ENCODE results near the gene GAS6. TPM values are rescaled to one million over a fixed set of nuclear protein-coding genes. Genes with fewer than 3 reads are reported as not detected.

The GAS6 gene
- total and polyA plus RNA-seq, 12 donors = 7.1 to 109 (median 82.9) TPM

- no peak overlapping the region for H3K4me3 ChIP-seq
- WGBS, 4 donors = 87 to 95% (median 92%) methylated on average over 4 to 24 of the region's 24 CpGs
- H3K36me3 ChIP-seq (replicated peaks in 1 of 2) = peaks cover 0 to 9% of the 10 kb centered on the region in 2 donors
- intact Hi-C loops (cut with DNase I) = no loop called here
- no peaks in the 10 kb centered on the region for H3K27me3 ChIP-seq
- TF ChIP-seq POLR2A (IDR thresholded peaks at IDR 0.05) (no peak), CTCF (IDR thresholded peaks at IDR 0.05) (no peak)
- H3K9me3 ChIP-seq (replicated peaks in 1 of 3) = no peaks in the 10 kb centered on the region
- H3K27ac ChIP-seq = peak overlapping the region in 4 of 5 donors; percentile 84 to 96 (median 86)
- peaks cover 13 to 18% of the 10 kb centered on the region in 2 donors for H3K4me1 ChIP-seq (replicated peaks in 1 of 2)
- DNase-seq = no peak
These were observed 42.0 kb downstream of the GAS6 start for GRCh38 chr13:113821847-113822246.

- 7 to 29% (median 16%) methylated on average over 3 to 54 of the region's 54 CpGs for WGBS, 4 donors
- peak; percentile 78 to 95 (median 89) for DNase-seq
- H3K4me1 ChIP-seq (replicated peaks in 1 of 2) = peaks cover 13 to 18% of the 10 kb centered on the region in 2 donors
These were observed 42.8 kb downstream of the GAS6 start for GRCh38 chr13:113820813-113821651.

GRCh38 chr13:113819731-113820715, 43.9 kb downstream of the GAS6 start:
- Histone ChIP-seq H3K27ac (peak overlapping the region; percentile 57 to 96 (median 85)), H3K9me3 (replicated peaks in 1 of 3) (no peaks in the 10 kb centered on the region), H3K4me1 (replicated peaks in 1 of 2) (peaks cover 13 to 18% of the 10 kb centered on the region in 2 donors), H3K27me3 (no peaks in the 10 kb centered on the region), H3K36me3 (replicated peaks in 1 of 2) (peaks cover 0 to 8% of the 10 kb centered on the region in 2 donors), H3K4me3 (peak overlapping the region in 1 of 4 donors; percentile 23)
- intact Hi-C loops (cut with DNase I) = loop anchor here (5.0 kb wide), 2 partner anchors 127 to 407 kb away; no protein-coding TSS in a partner anchor
- TF ChIP-seq POLR2A (IDR thresholded peaks at IDR 0.05) = no peak
- TF ChIP-seq CTCF (IDR thresholded peaks at IDR 0.05) = no peak
- peak in 1 of 7 donors; percentile 24 for DNase-seq
- 84 to 89% (median 86%) methylated on average over 35 to 52 of the region's 52 CpGs for whole genome bisulfite sequencing, 4 donors

More at GRCh38 chr13:113820813-113821651, 42.8 kb downstream of the GAS6 start:
- Histone ChIP-seq H3K27ac (peak overlapping the region; percentile 57 to 96 (median 85)), H3K9me3 (replicated peaks in 1 of 3) (no peaks in the 10 kb centered on the region), H3K27me3 (no peaks in the 10 kb centered on the region), H3K36me3 (replicated peaks in 1 of 2) (peaks cover 0 to 8% of the 10 kb centered on the region in 2 donors), H3K4me3 (peak overlapping the region in 1 of 4 donors; percentile 23)
- TF ChIP-seq POLR2A (IDR thresholded peaks at IDR 0.05) = peak in 1 of 2 donors; percentile 67
- TF ChIP-seq CTCF (IDR thresholded peaks at IDR 0.05) = peak in 4 of 6 experiments; percentile 12 to 35 (median 18)
- intact Hi-C loops (cut with DNase I) = no loop called here

Data from adrenal gland (tissue), 12 donors.